CD4-positive, alpha-beta T cell treated with Interferon gamma for 1 hour (primary cell): ENCODE results near the gene PGPEP1.

Experiments used
- DNase-seq: peaks from one replicate; pipeline ENCODE4 v3.0.0-alpha.2; 2020

Gene PGPEP1, protein sequence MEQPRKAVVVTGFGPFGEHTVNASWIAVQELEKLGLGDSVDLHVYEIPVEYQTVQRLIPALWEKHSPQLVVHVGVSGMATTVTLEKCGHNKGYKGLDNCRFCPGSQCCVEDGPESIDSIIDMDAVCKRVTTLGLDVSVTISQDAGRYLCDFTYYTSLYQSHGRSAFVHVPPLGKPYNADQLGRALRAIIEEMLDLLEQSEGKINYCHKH

DNA sequence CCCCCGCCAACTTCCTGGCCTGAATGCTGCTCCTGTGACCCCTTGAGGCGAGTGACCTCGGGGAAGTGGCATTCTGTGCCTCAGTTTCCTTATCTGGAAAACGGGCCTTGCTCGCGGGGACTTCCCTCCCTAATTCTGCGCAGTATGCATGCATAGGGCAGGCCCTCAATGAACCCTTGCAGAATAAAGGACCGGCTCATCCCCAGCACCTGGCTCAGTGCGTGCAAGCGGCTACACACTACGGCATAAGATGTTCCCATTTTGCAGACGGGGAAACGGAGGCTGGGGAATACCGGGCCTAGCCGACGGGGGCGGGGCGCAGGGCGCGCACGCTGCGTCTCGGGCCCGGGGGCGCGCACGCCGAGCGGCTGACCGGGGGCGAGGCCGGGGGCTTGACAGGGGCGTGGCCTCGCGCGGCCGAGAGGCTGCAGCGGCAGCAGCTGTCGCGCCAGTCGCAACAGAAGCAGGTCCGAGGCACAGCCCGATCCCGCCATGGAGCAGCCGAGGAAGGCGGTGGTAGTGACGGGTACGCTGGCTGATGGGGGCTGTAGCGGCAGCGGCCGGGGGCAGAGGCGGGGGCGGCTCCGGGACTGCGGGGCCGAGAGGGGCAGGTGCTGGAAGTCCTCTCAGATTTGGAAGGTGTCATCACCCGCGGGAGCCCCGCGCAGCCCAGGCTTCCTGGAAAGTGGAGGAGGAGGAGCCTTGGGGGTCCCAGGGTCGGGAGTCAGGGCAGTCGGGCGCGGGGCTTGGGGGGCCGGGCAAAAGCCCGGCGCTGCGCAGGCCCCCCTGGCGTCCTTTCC, at the start of gene PGPEP1:
PGPEP1 (plus strand) TSS at position 409 of the 800 bp plus-strand sequence; CDS start at position 493, 84 bp downstream.
- DNase-seq, result peak; percentile 36

DNA sequence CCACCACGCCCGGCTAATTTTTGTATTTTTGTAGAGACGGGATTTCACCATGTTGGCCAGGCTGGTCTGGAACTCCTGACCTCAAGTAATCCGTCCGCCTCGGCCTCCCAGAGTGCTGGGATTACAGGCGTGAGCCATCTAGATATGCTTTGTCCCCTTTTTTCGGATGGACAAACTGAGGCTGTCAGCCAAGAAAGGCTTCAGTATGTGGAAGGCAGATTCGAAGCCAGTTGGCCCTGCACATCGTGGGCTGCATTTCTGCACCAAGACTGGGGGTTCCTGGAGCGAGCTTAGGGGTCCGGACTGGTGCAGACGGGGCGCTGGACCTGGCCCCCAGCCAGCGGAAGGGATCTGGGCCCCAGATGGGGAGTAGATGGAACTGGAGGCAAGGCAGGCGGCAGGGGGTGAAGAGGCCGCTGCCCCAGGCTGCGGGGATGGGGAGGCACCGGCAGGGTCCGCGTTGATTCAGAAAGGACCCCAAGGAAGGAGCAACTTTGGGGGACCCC, 49.3 kb upstream of the PGPEP1 start:
- no peak for DNase-seq

DNA sequence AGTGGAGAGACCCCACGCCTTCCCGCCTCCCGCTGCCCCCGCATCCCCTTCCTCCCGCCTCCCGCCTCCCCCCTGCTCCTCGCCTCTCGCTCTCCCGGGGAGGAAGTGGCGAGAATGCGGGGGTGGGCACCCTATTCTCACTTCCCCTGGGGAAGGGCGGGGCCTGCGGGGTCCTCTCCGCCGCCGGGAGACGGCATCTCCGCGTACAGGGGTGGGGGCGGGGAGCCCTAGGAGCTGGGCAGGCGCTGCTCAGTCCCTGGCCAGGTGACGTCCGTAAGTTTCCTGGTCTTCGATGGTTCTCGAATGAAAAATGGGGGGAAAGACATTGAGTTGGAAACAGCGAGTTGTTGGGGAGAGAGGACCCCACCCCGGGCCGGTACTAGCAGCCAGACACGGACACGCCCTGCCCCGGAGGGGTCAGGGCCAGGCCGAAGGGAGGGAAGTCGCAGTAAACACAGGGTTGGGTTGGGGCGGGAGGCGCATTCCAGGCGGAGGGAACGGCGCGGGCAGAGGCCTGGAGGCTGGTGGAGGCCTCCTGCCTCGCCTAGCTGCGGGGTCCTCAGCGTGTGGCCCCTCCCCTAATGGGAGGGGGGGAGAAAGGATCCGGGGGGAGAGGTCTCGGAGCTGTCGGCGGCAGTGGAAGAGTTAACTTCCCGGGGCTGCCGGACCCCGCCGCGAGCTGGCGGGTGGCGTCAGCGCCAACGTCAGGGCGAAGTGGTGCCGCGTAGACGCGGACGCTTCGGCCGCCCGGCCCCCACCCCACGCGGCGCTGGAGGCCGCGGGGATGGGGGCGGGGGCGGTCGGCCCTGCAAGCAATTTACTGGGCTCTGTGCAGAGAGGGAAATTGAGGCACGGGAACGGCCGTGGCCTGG, 48.6 kb upstream of the PGPEP1 start:
- DNase-seq, result peak; percentile 91

DNA sequence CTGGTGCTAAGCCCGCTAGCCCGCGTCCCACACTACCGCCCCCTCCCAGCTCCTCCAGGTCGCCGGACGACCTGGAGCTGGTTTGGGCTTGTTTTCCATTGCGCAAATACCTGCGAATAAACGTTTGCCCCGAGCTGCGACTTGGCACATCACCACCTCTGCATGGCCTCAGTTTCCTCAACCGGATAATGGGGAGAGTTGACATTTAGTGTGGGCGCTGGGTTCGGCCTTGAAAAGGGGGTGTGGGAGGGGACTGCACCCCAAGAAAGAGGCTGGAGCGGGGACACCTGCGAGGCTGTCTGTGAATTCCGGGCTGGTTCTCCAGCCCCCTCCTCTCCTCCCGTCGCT, 48.0 kb upstream of the PGPEP1 start:
- DNase-seq, result no peak

DNA sequence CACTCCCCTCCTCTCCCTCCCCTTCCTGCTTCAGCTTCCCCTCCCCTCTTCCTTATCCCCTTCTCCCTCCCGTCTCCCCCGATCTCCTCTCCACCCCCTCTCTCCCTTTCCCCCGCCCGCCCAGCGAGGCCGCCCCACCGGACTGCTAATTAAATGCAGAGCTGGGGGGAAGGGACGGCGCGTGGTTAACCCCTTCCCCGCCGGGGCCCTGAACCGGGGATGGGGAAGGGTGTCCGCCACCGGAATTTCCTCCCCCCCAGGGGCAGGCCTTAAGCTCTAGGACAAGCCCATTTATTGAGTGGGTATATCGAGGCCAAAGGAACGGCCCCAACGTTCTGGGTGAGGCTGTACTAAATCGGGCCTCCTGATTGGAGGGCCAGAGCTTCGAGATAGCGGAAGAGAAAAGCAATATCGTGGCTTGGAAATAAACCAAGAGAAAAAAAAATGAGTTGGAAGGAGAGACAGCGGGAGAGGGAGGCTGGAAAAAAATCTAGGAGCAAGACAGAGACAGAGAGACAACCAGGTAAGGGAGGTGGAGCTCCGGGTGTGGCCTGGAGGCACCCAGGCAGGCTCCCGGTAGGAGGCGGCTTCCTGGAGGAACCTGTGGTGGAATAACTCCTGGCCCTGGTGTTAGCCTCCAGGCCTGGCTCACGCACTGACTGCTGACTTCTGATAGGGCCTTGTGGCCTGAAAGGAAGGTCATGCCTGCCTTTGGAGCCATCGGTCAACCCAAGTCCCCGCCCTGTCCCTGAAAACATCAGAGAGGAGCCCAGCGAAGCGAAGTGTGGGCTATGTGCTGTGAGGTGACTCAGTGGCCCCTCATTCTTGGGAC, 47.4 kb upstream of the PGPEP1 start:
- DNase-seq, result peak; percentile 62

DNA sequence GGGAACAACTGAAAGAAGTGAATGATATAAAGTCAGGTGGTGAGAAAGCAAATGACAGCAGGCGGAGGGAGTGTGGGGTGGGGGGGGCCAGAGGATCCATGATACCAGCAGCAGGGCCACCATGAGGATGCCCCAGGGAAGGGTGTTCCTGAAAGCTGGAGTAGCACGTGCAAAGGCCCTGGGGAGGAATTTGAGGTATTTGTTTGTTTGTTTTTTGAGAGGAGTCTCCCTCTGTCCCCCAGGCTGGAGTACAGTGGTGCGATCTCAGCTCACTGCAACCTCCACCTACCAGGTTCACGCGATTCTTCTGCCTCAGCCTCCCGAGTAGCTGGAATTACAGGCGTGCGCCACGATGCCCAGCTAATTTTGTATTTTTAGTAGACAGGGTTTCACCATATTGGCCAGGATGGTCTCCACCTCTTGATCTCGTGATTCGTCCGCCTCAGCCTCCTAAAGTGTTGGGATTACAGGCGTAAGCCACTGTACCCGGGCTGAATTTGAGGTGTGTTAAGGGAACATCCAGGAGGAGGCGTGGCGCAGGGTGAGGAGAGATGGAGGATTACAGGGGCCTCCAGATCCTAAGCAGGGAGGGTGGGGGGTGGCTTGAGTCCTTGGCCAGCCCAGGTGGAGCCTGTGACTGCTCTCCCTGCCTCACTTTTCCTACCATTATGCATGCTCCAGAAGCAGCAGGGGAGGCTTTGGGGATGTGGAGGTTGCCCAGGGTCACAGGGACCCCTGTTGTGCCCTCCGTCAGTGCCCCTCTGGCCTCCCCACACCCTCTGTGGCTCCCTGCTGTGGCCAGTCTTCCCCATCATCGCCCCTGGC, 46.5 kb upstream of the PGPEP1 start:
- DNase-seq, result no peak

DNA sequence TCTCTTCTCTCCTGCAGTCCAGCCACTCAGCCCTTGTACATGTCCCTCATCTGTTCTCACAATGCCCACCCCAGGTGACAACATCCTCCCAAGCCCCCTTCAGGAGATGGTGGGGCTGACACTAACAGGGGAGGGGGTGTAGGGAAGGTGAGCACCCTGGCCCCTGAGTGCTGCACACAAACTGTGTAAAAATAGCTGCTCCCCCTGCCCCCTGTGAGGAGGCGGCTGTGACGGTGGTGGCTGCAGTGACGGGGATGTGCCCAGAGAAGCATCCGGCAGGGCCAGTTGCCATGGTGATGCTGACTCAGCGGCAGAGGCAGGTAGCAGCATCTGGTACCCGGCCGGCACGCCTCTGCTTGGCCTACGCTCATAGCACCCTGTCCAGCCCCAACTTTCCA, 45.9 kb upstream of the PGPEP1 start:
- DNase-seq, result peak; percentile 95

DNA sequence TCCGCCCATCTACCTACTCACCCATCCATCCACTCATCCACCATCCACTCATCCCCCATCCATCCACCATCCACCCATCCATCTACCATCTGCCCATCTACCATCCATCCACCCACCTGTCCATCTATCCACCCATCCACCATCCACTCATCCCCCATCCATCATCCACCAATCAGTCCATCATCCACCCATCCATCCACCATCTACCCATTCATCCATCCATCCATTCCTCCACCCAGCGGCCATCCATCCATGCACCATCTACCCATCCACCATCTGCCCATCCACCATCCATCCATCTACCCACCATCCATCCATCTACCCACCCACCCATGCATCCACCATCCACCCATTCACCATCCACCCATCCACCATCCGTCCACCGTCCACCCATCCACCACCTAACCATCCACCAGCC, 45.4 kb upstream of the PGPEP1 start:
- DNase-seq, result no peak

DNA sequence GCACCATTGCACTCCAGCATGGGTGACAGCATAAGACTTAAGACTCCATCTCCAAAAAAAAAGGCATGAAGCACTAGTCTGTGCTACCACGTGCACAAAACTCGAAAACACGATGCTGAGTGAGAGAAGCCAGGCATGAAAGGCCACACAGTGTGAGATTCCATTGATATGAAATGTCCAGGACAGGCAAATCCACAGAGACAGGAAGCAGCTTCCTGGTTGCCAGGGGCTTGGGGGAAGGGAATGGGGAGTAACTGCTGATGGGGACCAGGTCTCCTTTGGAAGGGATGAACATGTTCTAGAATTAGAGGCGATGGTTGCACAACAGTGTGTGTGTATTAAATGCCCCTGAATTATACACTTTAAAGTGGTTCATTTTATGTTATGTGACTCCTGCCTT, 43.1 kb upstream of the PGPEP1 start:
- DNase-seq, result no peak

DNA sequence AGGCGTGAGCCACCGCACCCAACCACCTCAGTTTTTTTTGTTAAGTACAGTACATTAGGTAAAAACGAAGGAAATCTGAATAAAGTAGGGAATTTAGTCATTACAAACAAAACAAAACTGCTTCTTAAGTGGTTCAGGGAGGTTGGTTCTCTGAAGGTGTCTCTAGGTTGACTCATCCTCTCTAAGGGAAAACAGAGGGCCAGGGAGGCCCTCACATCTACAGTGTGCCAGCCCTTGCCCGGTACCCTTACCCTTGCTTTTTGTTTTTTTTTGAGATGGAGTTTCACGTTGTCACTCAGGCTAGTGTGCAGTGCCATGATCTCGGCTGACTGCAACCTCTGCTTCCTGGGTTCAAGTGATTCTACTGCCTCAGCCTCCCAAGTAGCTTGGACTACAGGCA, 41.8 kb upstream of the PGPEP1 start:
- no peak for DNase-seq

DNA sequence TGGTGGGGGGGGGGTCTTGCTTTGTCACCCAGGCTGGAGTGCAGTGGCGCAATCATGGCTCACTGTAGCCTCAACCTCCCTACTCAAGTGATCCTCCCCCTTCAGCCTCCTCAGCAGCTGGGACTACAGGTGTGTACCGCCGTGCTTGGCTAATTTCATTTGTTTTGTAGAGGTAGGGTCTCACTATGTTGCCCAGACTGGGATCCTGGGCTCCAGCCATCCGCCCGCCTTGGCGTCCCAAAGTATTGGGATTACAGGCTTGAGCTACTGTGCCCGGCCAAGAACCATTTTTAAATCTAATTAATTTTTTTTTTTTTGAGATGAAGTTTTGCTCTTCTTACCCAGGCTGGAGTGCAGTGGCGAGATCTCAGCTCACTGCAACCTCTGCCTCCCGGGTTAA, 40.7 kb upstream of the PGPEP1 start:
- DNase-seq, result no peak

DNA sequence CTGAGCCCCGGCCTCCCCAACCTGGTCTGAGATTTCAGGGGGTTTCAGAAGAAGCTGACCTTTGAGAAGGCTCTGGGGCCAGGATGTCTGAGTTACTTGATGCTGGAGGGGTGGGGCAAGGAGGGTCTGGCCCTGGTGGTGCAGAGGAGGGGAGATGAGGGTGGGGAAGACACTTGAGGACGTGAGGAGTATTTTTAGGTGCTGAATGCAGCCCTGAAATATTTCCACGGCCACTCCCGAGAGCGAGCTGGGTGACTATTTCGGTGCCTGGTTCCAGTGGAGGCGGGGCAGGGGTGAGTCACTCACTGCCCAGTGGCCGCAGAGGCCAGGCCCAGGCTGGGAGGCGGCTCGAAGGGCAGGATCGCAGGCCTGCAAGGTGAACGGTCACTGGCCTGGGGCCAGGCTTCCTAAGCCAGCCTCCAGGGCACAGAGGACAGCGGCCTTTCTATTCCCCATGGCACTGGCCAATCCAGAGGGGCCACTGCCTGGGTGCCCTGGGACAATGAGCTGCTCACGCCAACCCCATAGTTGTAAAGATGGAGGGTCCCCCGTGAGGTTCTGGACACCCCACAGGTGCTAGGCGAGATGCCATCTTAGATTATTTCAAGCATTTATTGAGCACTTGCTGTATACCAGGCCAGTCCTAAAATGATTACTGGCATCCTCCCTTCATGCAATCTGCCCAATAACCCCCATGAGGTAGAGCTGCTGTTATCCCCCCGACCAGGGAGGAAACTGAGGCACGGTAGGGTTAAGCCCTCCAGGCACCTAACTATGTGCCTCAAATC, 39.3 kb upstream of the PGPEP1 start:
- DNase-seq, result no peak

DNA sequence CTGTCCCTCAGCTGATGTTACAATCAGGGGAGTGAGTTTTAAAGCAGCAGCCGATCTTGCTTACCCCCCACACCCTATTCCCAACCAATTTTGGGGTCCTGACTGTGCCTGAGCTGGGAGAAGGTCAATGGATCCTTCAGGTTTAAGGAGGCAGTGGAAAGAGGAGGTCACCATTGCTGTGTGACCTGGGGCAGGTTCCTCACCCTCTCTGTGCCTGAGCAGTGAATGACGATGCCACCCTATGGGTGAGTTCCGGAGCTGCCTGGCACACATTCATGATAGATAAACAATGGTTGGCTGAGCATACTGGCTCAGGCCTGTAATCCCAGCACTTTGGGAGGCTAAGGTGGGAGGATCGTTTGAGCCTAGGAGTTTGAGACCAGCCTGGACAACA, 38.7 kb upstream of the PGPEP1 start:
- no peak for DNase-seq

DNA sequence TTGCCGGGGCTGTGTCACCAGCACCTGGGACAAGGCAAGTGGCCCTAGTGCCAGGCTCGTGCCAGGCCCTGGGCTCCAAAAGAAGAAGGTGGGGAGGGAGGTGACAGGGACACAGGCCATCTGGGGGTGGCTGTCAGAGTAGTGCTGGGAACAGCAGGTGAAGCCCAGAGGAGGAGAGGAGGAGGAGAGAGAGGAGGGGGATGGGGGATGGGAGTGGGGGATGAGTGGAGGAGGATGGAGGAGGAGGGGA, 36.3 kb upstream of the PGPEP1 start:
- no peak for DNase-seq

DNA sequence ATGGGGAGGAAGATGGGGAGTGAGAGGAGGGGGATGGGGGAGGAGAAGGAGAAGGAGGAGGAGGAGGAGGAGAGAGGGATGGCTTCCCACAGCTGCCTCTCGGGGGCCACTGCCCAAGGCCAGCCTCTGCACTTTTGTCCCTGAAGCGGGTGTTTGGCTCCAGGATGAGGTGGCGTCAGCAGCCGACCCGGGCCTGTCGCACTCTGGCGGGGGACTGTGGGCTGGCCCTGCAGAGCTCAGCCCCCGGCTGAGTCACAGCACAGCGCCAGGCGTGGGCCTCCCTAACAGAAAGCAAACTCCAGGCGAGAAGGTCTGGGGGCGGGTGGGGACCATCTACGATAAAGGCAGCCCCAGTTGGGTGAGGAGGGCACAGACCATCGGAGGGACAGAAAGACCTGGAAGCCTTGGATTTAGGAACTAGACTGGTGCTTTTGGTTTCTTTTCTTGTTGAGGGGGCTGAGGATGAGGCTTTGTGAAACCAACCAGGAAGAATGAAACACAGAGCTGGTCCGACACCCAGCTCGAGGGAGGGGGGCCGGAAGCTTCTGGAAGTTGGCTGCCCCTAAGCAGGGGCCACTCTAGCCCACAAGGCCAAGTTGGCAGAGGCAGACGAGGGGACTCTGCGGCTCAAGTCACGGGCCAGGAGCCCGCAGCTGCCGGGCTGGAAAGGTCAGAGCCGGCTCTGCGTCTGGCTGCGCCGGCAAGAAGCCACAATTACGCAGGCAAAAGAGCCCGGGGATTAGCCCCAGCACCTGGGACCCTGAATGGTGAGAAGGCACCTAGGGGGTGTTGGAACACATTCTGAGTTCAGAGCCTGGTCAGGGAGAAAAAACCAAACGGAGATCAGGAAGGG, 35.7 kb upstream of the PGPEP1 start:
- DNase-seq, result peak; percentile 88

DNA sequence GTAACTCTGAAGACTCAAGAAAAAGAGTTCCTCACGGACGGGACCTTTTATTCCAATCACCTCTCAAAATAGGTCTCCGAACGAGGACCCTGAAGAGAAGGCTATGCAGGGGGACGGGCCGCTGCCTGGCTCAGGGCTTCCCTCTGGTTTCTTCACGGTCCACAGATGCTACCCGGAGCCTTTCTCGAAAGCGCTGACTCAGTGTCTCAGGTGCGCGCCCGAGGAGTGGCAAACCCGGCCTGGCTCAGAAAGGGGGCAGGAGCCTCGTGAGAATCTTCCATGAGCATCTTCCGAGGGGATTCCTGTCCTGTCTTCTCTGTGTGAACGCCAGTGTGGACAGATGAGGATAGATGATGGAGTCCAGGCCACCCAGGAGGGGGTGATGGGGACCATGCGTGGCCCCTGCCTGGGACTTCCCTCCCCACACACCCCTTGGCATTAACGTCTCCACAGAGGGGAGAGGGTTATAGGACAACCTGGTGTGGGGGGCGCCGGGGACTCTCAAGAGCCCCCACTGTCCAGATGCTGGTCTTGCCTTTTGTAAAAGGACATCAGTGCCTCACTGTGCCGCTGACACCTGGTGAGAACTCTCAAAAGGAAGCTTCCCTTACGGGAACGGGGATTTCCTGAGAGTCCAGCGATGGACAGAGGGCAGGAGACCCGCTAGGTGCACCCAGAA, 34.0 kb upstream of the PGPEP1 start:
- DNase-seq, result no peak

DNA sequence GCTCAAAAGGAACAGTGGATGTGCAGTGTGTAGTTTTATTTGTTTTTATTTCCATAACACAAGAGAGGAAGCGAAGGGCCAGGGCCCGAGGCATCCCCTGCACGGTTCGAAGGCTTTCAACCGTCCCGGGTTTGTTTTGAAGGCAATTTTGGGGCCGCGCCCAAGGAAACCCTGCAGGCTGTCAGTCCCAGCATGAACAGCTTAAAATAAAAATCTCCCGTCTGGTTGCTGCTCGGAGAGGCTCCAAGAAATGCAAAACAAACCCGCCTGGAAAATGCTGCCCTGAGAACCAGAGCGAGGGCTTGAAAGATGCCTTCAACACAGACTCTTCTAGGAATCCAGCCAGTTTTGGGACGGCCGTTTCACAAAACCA, 33.5 kb upstream of the PGPEP1 start:
- DNase-seq, result no peak

DNA sequence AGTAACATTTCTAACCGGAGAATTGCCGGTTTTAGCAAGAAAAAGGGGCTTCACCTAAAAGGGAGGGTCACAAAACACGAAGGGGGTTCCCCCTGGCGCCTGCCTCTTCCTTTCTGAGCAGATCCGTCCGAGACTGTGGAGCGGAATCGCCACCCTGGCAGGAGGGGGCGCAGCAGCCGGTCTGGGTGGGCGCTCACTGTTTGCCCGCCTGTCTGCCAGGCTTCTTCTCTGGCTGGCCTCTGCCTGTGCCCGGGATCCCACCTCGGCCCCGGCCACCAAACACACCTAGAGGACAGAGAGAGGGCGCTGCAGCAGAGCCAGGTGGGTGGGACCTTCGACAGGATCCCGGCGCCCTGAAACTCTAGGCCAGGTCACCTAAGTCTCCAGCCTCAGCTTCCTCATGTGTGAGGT, 33.1 kb upstream of the PGPEP1 start:
- peak; percentile 47 for DNase-seq
